GM18951 (cell line): ENCODE data around the gene TGFA.

Experiments
- POLR2A ChIP-seq: IDR thresholded peaks from 4 replicates; pipeline ENCODE4 v1.6.1; 2011; ENCODE audit warnings: mild to moderate bottlenecking; ENCODE audit not compliant: insufficient read length, insufficient read depth; ENCODE audit errors: extremely low read depth
- in situ Hi-C: fragments of 300-500 bp; cut with MboI; formaldehyde crosslinking; loops from one replicate; pipeline ENCODE4 v1.12.0; 2022; ENCODE audit warnings: low sequenced_read_pairs, mixed read lengths, inconsistent platforms; ENCODE audit not compliant: unreplicated experiment

TGFA gene

DNA sequence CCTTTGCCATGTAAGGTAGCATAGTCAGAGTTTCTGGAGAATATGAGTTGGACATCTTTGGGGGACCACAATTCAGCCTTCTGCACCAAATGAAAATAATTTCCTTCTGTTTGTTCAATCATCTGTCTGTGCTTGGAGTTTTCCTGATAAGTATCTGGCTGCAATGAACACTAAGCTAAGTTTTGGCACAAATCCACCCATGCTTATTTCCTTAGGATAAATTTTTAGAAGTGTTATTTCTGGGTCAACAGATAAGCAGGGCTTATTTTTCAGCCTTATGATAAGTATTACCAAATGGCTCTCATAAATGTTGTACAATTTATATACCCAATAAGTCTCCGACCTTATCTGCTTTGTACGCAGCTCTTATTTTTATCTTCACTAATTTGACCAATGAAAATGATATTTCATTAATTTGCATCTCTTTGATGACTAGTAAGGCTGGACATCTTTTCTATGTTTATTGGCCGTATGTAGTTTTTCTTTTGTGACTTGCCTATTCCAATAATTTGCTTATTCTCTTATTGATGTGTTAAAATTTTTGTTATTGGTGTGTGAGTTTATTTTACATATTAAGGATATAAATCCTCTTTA is 59.2 kb downstream of the TGFA start:
- TF ChIP-seq POLR2A = no peak

DNA sequence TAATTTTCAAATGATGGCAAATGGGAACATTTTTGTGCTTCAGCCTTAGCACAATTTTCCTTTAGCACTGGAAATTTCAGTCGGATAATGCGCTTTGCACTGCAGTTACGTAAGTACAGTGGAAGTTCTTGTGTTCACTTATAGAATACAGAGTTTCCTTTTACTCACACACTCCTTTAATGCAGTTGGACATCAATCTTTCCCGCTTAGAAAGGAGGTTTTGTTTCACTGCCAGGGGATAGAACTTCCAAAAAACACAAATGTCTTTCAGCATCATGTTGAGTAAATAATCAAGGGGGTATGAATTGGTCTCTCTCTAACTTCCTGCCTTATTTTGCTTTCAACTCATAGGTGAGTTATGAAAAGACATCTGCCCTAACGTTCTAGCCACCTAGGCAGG is 63.2 kb downstream of the TGFA start:
- in situ Hi-C loops = no loop called here
- no peak for TF ChIP-seq POLR2A

More for the DNA sequence above, 59.2 kb downstream of the TGFA start:
- in situ Hi-C loops = no loop called here

DNA sequence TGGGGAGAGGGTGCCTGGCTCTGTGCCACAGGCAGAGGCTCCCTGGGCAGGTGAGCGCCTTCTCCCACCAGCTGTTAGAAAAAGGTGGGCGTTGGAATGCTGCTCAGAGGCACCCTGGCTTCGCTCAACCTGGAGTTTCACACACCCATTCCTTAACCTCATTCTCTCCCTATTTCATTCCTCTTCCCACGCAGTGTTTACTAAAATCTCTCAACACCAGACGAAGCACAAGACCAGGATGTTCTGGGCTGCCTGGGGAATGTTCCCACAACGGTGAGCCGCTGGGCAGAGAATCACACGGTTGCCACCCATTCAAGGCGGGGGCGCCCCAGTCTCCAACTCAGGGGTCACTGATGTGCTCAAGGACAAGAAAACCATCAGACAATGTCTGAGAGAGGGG is 64.5 kb downstream of the TGFA start:
- in situ Hi-C loops = no loop called here
- TF ChIP-seq POLR2A = no peak

DNA sequence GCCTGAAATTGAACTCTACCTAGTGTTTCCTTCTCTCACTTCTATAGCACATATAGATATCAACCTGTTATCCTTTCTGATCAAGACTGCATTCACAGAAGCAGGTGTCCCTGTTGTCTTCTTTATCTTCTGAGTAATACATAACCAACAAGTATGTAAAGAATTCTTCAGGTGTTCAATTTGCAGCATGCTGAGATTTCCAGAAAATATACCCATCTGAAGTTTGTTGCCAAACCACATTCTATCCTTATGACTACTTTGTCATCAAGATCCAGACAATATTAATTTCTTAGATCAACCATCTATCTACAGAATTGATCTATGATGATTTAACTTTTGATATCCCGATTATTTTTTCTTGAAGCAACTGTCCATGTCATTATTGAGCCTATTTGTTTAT is 69.5 kb downstream of the TGFA start:
- in situ Hi-C loops = no loop called here
- TF ChIP-seq POLR2A = no peak

DNA sequence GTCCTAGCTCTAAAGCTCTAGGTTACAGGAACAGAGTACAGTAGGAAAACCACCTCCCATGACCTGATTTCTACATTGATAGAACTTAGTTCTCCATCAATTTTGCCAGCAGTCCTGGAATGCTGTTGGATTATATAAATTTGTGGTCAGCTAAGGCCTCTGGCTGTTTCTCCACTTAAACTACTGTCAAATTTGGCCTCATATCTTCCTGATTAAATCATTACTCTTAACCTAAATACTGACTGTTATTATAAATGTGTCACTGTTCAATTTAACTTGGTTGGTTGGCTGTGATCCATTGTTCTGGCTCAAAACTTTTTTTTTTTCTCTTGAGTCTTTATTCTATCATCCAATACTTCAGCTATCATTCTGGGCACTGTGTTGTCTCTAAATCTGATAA is 71.2 kb downstream of the TGFA start:
- TF ChIP-seq POLR2A = no peak
- in situ Hi-C loops = no loop called here

DNA sequence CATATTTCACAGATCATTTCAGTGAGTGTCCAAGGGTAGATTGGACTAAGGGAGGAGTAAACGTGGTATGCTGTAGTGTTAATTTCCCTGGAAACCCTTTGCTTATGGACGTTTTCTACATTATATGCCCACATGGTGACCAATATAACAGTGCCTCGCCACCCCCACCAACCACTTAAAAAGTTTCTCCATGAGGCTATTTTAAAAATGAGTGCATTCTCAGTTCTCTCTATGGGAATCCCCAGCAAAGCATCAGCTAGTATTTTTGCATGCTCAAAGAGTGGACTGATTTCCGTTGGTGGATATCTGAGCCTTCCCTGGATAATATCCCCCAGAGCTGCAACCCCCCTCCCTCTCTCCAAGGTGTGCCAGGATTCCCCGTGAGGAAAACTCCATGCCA is 73.2 kb downstream of the TGFA start:
- in situ Hi-C loops = no loop called here
- TF ChIP-seq POLR2A = no peak

DNA sequence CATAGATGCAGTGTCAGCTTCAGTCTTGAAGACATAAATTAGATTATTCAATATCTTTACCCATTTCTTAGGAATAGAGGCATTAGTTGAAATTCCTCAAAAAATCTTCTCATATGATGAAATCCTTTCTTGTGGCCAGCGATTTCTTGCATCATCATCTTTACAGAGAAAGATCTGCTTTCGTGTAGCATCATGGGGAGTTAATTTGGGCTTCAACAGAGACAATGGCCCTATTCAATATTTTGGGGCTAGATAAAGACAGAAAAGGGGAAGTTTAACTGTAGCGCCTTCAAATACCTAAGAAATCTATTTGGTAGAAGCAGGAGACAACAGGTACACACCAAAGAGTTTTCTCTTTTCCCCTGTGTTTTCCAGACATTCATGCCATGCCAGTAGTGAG is 73.8 kb downstream of the TGFA start:
- TF ChIP-seq POLR2A = no peak
- in situ Hi-C loops = no loop called here

DNA sequence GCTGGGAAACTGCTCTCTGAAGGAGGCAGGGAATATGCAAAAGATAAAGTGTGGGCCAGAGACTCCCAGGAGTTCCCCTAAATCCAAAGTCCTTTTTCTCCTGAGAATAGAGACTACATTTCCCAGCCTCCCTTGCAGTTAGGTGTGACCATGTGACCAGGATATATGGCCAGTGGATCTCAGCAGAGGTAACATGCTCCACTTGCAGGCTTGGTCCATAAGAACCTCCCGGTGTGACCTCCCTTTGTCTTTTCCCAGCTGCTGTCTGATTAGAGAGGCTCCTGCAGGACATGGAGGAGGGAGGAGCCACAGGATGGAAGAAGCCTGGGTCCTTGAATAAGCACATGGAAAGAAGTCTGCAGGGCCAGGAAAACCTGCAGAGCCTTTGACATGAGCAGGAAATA is 76.2 kb downstream of the TGFA start:
- no peak for TF ChIP-seq POLR2A
- in situ Hi-C loops = no loop called here

DNA sequence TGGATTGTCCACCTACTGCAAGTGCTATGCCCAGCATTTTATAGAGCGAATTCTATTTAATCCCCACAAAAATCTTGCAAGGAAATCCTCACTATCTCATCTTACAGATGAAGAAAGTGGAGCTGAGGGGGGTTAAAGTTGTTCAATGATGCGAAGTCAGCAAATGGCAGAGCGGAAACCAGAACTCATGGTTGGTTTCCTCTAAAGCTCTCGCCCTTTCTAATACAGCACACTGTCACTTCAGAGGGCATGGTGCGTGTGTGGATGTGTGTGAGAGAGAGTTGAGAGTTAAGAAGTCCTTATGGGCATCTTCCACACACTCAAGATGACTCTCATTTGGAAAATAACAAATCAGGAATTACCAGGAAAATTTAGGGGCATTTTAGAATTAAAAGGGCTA is 78.4 kb downstream of the TGFA start:
- in situ Hi-C loops = no loop called here

DNA sequence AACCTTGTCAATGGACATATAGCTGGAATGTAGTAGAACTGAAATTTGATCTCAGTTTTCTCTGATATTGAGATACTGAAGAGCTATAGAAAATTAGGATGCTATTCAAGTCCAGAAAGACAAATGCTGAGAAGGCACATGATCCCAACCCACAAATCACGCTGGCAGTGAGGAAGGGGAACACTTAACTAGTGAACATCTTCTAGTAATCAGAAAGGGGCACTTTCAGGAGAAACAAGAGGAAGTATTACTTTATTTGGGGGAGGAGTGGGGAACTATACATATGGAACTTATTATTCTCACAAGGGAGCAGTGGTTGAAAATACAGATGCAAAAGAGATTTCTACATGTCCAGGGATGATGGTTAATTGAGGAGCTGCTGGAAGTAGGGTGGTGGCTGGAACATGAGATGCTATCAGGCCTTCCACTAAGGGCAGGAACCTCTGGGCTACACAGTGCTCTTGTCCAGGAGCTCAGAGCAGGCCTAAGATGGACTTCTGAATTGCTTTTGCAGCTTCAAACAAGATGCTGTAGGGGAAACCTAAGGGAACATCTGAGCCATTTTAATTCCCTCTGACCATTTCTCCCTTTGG is 79.3 kb downstream of the TGFA start:
- in situ Hi-C loops = no loop called here

More for the DNA sequence above, 78.4 kb downstream of the TGFA start:
- no peak for TF ChIP-seq POLR2A

DNA sequence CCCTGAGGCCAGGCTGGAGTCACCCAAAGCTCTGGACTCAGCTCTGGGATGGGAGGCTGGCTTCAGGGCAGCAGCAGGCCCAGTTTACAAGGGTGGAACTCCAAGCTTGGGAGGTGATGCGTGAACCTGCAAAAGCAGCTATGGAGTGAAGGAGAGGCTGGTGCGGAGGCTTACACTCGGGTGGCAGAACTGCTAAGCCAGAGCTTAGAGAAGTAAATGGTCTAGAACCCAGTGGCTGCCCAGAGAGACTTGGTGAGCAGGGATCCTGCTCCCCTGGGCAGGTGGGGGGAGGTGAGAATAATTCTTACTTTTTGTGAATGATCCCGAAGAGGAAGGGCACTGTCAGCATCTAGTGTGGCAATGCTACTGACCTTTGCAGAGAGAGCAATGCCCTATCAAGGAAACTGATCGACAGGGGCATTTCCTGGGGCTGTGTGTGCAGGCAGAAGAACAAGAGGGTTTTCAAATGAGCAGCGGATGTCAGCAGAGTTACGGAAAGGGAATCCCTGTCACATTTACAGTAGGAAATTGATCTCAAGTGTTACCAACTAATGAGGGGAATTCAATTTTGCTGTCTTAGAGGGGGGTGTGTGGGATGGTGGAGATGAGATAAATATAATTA is 80.4 kb downstream of the TGFA start:
- in situ Hi-C loops = no loop called here
- no peak for TF ChIP-seq POLR2A

More for the DNA sequence above, 79.3 kb downstream of the TGFA start:
- TF ChIP-seq POLR2A = no peak

DNA sequence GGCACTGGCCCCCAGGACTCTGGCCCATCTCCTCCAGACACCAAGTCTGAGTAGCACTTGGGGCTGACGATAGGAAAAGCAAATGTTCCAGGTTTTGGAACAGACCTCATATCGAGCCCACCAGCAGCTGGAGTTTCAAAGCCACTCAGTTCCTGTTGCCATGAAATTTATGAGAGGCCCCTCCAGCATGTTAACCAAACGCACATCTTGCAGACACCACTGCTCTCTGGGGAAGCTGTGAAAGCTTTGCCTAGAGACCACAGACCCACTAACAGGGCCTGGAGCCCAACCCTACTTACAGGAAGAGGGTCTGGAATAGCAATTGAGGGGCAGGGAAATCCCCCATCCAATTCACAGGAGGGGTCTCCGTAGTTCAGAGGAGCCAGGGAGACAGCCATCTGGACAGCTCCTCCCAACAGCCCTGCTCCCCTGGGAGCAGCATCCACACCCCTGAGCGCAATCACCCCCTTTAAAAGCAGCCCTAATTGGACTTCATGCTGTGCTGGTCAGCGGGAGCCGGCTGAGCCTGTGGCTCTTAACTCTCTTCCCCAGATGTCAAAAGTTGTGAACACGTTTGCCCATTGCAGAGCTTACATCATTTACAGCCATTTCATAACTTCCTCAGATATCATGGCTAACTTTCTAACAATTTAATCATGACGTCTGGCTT is 81.3 kb downstream of the TGFA start:
- in situ Hi-C loops = no loop called here
- no peak for TF ChIP-seq POLR2A

DNA sequence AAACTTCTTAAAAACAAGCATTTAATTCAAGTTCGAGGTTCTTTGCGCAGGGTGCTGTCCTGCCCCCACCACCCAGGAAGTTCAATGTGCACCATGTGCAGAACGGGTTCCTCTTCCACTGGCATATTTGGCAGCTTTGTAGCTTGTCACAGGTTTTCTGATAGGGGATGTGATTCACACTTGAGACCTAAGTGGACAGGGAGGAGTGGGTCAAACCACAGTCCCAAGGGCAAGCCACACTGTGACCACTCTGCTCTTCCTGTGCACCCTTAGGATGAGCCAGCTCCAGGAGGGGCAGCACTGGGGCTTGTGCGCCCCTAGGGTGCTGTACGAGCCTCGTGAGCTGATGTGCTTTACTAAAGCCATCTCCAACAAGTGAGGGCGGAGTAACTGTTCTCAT is 82.5 kb downstream of the TGFA start:
- in situ Hi-C loops = no loop called here
- TF ChIP-seq POLR2A = no peak

DNA sequence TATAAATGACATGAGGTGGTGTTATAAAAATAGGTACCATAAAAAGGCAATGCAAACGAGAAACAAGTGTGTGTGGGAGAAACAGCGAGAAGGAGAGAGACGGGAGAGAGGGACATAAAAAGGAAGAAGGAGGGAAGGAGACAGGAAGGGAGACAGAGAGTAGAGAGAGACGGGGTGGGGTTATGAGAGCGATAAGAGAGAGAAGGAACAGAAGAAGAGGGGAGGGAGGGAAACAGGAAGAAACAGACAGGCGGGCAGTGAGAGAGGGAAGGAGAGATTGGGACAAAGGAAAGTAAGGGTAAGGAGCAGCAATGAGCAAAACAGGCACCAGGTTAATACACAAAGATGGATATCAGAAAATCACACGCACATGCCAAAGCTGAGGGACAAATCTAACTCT is 83.7 kb downstream of the TGFA start:
- no peak for TF ChIP-seq POLR2A
- in situ Hi-C loops = no loop called here
